CD4-positive, alpha-beta T cell treated with Interleukin-2 at 100 ng/mL for 4 hours (primary cell): ENCODE measurements around the gene MRGPRD.

ENCODE experiments used
- DNase-seq: peaks from one replicate; pipeline ENCODE4 v3.0.0-alpha.2; 2020; ENCODE audit warnings: low spot score

Gene MRGPRD

DNA sequence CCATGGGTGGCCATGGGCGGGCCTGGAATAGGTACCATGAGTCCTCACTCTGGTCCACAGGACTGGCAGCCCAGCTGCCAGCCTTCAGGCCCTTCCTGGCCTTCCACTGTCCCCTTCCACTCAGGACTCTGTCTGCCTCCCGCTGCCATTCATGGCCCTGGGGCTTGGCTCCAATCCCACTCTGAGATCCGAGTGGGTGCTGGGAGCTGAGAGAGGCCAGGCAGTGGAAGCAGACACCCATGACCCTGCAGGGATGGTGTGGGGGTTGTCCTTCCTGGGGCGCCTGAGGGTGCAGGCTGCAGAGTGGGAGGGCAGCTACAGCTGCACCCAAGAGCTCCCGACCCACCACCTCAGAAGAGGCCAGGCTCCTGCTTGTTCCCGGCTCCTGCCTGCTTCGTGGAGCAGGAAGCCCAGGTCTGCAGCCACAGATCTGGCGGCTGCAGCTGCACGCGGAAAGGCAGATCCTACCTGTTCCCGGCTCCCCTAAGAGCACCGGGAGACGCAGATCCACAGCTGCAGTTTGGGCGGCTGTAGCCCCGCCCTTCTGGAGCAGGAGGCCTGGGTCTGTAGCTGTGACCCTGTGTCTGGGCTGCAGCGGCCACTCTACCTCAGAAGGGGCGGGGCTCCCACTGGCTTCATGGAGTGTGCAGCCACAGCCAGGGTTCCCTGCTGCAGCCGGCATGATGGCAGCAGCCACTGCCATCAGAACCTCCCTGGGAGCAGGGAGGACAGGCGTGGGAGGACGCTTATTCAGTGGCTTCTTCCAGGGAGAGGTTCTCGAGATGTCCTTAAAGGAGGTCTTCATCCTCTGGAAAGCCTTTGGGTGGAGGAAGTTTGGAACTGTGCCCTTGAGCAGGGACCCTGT is 49.6 kb downstream of the MRGPRD start:
- DNase-seq, result no peak
